Neural progenitor cell (in vitro differentiated cells): ENCODE measurements around the gene AUTS2.

Experiments
- CTCF ChIP-seq: fragments of 200-600 bp; sonication (generic); IDR thresholded peaks from 2 replicates; pipeline ENCODE4 v1.5.1; 2017; ENCODE audit warnings: antibody characterized with exemption, mild to moderate bottlenecking
- EZH2 ChIP-seq: fragments of 200-600 bp; sonication (generic); IDR thresholded peaks from 2 replicates; pipeline ENCODE4 v1.6.1; 2017; ENCODE audit warnings: antibody characterized with exemption, mild to moderate bottlenecking, moderate library complexity

DNA sequence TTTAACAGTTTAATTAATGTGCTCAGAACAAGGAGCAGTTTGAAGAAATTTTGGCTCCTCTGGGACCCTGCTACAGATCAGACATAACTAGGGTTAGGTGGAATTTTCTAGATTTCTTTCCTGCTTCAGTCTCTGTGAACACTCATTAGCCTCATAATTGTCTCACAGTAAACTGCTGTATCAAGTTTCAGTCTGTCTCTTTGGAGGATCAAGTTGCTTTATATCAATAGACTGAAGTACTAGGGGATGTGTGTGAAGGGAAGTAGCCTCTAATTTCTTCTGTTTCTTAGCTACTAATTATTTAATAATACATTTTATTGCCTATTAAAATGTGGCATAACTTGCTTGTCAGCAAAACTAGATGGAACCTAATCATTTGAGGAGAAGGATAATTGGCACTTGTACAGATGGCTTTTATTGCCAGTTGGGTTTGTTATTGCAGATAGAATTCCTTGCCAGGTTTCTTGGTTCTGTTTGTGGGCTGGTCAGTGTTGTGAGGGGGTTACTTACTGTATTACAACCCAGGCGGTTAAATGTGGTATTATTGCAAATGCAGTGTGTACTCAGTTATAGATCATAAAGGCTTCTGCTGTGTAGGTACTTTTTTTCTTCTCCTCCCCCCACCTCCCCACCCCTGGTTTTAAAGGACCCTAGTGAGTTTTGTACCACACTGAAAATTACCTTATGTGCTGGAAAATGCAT lies 758.0 kb downstream of the AUTS2 start:
- TF ChIP-seq CTCF (no peak), EZH2 (no peak)
